Lower leg skin (tissue), 4 donors: ENCODE results near the gene NANOGP8. TPM values are rescaled to one million over a fixed set of nuclear protein-coding genes. Genes with fewer than 3 reads are reported as not detected.

ENCODE experiments used
- DNase-seq, 2 donors: peaks; one replicate each; pipeline ENCODE4 v3.0.0-alpha.2; 2019; ENCODE audit warnings: low spot score in 2 of 2
- H3K4me3 ChIP-seq: fragments of 200-600 bp; sonication (generic); 2 replicates; pipeline ENCODE4 v1.5.1; 2017; ENCODE audit warnings: mild to moderate bottlenecking, low read depth; ENCODE audit not compliant: poor library complexity, severe bottlenecking
- POLR2A ChIP-seq, 2 donors: fragments of 450-650 bp; IDR thresholded peaks; one replicate each; pipeline ENCODE4 v1.6.1; 2016 to 2017; ENCODE audit warnings: antibody characterized with exemption in 2 of 2, mild to moderate bottlenecking in 1 of 2, moderate library complexity in 1 of 2
- WGBS, 2 donors: methylation state at CpG; one replicate each; pipeline ENCODE4 v1.1.5; 2018; 5-methylcytosine and 5-hydroxymethylcytosine counted together
- intact Hi-C: fragments of 100-400 bp; cut with DNase I; formaldehyde crosslinking; loops from one replicate; pipeline ENCODE4 v1.15.0; 2023; ENCODE audit warnings: low total_unique reads
- total RNA-seq, 4 donors: library from RNA; depleted of rRNA; stranded (reverse); fragments of >200 nt; gene quantifications; one replicate each; pipeline ENCODE4 v1.1.0, GENCODE V29; 2016
- TF ChIP-seq, protein P1 (sequence below), 3 donors: fragments of 450-650 bp; IDR thresholded peaks; one replicate each; pipeline ENCODE4 v1.5.1; 2016; ENCODE audit warnings: antibody characterized with exemption in 3 of 3, mild to moderate bottlenecking in 3 of 3, moderate library complexity in 2 of 3

NANOGP8 gene
- total RNA-seq, 4 donors from 2014 or later, result 0.95 to 1.5 TPM; not detected in 2

DNA sequence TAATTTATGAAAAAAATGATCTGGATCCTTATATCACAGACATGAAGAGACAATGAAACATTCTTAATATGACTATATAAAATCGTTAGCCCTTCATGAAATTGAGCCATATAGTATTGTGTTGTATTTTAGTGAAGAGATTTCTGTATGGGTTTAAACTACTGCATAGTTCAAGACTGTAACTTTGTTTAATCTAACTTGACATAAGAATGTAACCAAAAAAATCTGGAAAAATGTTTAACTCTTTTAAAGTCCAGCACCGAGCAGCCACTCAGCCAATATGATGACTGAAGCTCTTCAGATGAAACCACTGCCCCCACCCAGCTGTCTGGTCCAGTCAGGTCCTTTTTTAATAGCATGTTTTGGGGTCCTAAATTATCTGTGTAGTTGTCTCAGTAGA, 4.9 kb downstream of the NANOGP8 start:
- no peak for DNase-seq
- H3K4me3 ChIP-seq, result no peak overlapping the region
- intact Hi-C loops, result no loop called here
- WGBS, 2 donors, result 72 to 79% methylated on average over 2 of the region's 2 CpGs
- no peak for TF ChIP-seq POLR2A (IDR thresholded peaks at IDR 0.05)
- TF ChIP-seq, protein P1, sequence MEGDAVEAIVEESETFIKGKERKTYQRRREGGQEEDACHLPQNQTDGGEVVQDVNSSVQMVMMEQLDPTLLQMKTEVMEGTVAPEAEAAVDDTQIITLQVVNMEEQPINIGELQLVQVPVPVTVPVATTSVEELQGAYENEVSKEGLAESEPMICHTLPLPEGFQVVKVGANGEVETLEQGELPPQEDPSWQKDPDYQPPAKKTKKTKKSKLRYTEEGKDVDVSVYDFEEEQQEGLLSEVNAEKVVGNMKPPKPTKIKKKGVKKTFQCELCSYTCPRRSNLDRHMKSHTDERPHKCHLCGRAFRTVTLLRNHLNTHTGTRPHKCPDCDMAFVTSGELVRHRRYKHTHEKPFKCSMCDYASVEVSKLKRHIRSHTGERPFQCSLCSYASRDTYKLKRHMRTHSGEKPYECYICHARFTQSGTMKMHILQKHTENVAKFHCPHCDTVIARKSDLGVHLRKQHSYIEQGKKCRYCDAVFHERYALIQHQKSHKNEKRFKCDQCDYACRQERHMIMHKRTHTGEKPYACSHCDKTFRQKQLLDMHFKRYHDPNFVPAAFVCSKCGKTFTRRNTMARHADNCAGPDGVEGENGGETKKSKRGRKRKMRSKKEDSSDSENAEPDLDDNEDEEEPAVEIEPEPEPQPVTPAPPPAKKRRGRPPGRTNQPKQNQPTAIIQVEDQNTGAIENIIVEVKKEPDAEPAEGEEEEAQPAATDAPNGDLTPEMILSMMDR (IDR thresholded peaks at IDR 0.05), result no peak

DNA sequence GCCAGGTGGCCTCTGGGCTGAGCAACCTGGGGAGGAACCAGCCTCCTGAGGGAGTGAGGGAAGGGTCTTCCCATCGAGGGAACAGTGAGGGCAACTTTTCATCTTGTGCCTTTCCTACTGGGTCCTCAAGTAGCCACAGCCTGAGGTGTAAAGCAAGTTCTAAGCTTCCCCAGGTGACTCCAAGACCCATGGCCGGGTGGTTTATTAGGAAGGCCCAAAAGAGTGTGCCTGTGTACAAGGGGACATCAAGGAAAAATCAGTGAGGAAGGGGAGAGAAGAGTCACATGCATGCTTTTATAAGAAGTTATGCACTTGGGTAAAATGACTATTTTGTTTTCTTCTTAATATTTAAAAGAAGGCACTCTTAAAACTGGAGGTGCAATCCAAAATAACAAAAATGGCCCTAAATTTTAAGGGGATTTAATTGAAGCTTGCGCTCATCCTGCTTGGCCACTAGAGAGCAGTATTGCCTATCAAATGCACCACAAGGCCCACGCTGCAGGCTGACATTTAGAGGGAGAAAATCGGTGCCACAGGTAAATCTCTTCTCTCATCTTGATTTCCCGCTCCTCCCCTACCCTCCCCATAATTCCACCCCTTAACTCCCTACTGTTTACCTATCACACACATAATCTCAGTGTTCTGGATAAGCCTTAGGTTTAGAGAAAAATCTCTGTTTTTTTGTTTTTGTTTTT, 6.7 kb downstream of the NANOGP8 start:
- WGBS, 2 donors, result 36 to 39% methylated on average over 6 of the region's 6 CpGs
- no peak for DNase-seq
- no peak overlapping the region for H3K4me3 ChIP-seq
- TF ChIP-seq, protein P1 (IDR thresholded peaks at IDR 0.05), result no peak
- TF ChIP-seq POLR2A (IDR thresholded peaks at IDR 0.05), result no peak
- intact Hi-C loops, result no loop called here

DNA sequence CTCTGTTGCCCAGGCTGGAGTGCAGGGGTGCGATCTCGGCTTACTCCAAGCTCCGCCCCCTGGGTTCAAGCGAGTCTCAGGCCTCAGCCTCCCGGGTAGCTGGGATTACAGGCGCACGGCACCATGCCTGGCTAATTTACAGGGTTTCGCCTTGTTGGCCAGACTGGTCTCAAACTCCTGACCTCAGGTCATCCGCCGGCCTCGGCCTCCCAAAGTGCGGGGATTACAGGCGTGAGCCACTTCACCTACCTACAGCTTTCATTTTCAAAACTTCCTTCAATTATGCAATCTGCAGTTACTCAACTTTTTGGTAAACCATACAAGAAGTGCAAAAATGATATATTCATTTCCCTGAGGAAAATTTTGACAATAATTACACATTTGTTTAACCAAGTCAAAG, 14.0 kb downstream of the NANOGP8 start:
- intact Hi-C loops, result no loop called here
- WGBS, 2 donors, result 95 to 96% methylated on average over 13 of the region's 13 CpGs
- TF ChIP-seq, protein P1 (IDR thresholded peaks at IDR 0.05), result no peak
- TF ChIP-seq POLR2A (IDR thresholded peaks at IDR 0.05), result no peak
- no peak for DNase-seq
- H3K4me3 ChIP-seq, result no peak overlapping the region

DNA sequence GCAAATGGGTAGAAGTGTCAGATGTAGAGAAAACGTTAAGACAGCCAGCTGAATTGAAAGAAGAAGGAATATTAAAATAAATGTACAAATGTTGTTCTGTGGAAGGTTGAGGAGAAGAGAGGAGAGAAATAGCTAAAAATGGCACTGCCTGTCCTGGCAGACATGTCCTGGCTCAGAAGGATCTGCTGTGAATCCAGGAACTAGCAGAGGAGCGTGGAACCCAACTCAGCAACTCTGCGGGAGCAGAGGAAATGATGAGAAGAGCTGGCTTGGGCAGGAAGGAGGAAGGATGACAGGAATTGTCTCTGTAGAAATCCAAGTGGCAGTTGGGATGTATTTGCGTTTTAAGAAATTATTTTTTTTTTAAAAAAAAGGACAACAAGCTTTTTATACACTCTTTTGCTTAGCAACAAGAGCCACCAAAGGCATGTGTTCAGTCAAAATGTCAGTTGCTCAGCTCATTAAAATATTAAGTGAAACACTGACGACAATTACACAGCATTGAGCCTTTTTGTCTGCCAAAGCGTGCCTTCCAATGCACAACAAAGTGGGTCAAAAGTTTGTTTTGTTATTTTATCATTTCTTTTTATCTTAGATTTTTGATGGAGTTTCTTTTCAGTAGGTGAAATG, 16.1 kb downstream of the NANOGP8 start:
- no peak overlapping the region for H3K4me3 ChIP-seq
- WGBS, 2 donors, result 67 to 73% methylated on average over 6 of the region's 6 CpGs
- intact Hi-C loops, result no loop called here
- TF ChIP-seq, protein P1 (IDR thresholded peaks at IDR 0.05), result no peak
- no peak for TF ChIP-seq POLR2A (IDR thresholded peaks at IDR 0.05)
- no peak for DNase-seq

DNA sequence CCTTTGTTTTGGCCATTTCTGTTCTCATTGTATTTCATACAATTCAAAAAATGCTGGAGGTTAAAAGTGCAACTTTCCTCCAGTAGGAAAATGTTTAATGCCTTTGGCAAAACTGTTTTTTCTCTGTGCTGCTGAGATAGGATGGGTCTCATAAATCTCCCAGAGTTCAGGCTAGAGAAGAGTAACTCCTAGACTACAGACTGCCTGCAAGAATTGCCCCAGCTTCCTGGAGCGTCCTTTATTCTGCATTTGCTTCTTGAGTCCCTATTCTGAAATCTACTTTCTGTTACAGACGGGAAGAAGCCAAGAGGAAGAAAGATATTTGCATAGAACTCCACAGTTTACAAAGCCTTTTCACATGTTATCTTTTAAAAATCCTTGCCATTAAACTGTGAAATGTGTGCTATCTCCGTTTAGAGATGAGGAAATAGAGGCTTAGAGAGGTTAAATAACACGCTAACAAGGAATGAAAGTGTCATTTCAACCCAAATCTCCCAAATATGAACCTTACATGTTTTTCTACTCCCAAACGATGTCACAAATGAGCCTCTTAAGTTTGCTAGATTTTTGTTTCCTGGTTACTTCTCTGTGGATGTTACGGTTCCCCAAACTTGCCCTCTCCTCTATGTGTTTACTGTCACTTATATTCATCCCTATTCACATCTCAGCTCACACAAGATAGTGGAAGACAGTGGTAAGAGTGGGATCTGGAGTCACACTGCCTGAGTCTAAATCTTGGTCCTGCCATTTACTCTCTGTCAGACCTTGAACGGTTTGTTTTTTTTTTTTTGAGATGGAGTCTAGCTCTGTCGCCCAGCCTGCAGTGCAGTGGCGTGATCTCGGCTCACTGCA, 17.4 kb downstream of the NANOGP8 start:
- intact Hi-C loops, result no loop called here
- no peak overlapping the region for H3K4me3 ChIP-seq
- 61 to 70% methylated on average over 10 of the region's 10 CpGs for WGBS, 2 donors
- DNase-seq, result no peak
- TF ChIP-seq, protein P1 (IDR thresholded peaks at IDR 0.05), result no peak
- TF ChIP-seq POLR2A (IDR thresholded peaks at IDR 0.05), result no peak
